ENCODE results near the gene PAX8. TPM values are rescaled to one million over a fixed set of nuclear protein-coding genes. Genes with fewer than 3 reads are reported as not detected.
A peak's percentile ranks its signal among the peaks of the same experiment; 100 is the strongest.

PAX8 gene
- total RNA-seq, 1 donor from 2014 or later = 2.9 TPM

GRCh38 chr2:113195923-113196501, 82.7 kb downstream of the PAX8 start:
- no peaks in the 10 kb centered on the region for H3K79me2 ChIP-seq (ENCODE audit: low read depth)
- H3K27ac ChIP-seq = no peak overlapping the region
- H3K36me3 ChIP-seq = no peaks in the 10 kb centered on the region
- H3K4me1 ChIP-seq = no peaks in the 10 kb centered on the region
- H3K9me3 ChIP-seq (ENCODE audit: low read depth) = no peaks in the 10 kb centered on the region
- H3K27me3 ChIP-seq = peaks cover 37% of the 10 kb centered on the region
- no peaks in the 10 kb centered on the region for H3K9me3 Mint-ChIP-seq
- no peak overlapping the region for H3K4me2 ChIP-seq
- peaks cover 12% of the 10 kb centered on the region for H3K27me3 Mint-ChIP-seq (ENCODE audit: insufficient read depth, low read depth)
- no peak overlapping the region for H3K4me3 Mint-ChIP-seq
- no peak for DNase-seq (ENCODE audit: low spot score)
- H3K9ac ChIP-seq = no peak overlapping the region
- H3K27ac Mint-ChIP-seq = no peak overlapping the region
- H3K4me1 Mint-ChIP-seq = peaks cover 7% of the 10 kb centered on the region
- no peak overlapping the region for H2AFZ ChIP-seq (replicated peaks)
- no peak overlapping the region for H3K4me3 ChIP-seq
- H3F3A ChIP-seq (ENCODE audit: low read depth) = no peaks in the 10 kb centered on the region
- TF ChIP-seq EZH2 (IDR thresholded peaks at IDR 0.05) (no peak), CTCF (IDR thresholded peaks at IDR 0.05) (no peak)
- H4K20me1 ChIP-seq (ENCODE audit: low read depth) = no peaks in the 10 kb centered on the region
- H3K36me3 Mint-ChIP-seq = no peaks in the 10 kb centered on the region

DNA sequence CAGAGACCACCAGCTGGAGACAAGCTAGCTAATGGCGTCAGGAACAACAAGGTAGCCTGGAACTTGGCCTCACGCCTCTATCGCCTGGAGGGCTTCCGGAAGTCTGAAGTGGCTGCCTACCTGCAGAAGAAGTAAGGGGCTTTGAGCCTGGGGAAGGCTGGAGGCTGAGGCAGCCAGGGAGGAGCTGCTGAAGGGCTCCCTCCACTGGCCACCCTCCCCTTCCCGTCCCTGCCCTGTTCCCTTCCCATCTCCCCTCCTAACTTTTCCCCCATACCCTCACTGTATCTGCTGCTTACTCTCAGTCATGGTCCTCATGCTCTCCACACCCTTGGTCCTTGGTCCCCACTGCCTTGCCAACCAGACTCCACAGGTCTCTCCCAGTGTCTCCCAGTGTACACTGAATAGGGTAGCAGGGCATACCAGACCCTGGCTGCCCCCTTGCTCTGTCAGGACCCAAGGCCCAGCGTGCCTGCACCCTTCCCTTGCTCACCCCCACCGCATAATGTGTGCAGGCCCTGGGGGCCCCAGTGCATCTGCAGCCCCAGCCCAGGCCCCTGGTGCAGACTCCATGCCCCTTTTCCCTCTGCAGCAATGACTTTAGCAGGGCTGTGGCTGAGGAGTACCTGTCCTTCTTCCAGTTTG, 86.1 kb downstream of the PAX8 start:
- Histone ChIP-seq H3K9me3 (ENCODE audit: low read depth) (no peaks in the 10 kb centered on the region), H3F3A (ENCODE audit: low read depth) (no peaks in the 10 kb centered on the region), H3K9ac (no peak overlapping the region), H3K4me2 (no peak overlapping the region), H2AFZ (replicated peaks) (no peak overlapping the region), H3K79me2 (ENCODE audit: low read depth) (no peaks in the 10 kb centered on the region), H3K27ac (no peak overlapping the region), H3K4me1 (no peaks in the 10 kb centered on the region), H4K20me1 (ENCODE audit: low read depth) (no peaks in the 10 kb centered on the region), H3K36me3 (no peaks in the 10 kb centered on the region), H3K4me3 (no peak overlapping the region), H3K27me3 (peaks cover 22% of the 10 kb centered on the region)
- Mint-ChIP-seq H3K4me3 (no peak overlapping the region), H3K27me3 (ENCODE audit: insufficient read depth, low read depth) (peaks cover 7% of the 10 kb centered on the region), H3K36me3 (no peaks in the 10 kb centered on the region), H3K9me3 (no peaks in the 10 kb centered on the region), H3K27ac (no peak overlapping the region), H3K4me1 (peaks cover 7% of the 10 kb centered on the region)
- peak; percentile 37 for DNase-seq (ENCODE audit: low spot score)
- TF ChIP-seq EZH2phosphoT487 (IDR thresholded peaks at IDR 0.05) (no peak), CTCF (IDR thresholded peaks at IDR 0.05) (peak; percentile 41)

DNA sequence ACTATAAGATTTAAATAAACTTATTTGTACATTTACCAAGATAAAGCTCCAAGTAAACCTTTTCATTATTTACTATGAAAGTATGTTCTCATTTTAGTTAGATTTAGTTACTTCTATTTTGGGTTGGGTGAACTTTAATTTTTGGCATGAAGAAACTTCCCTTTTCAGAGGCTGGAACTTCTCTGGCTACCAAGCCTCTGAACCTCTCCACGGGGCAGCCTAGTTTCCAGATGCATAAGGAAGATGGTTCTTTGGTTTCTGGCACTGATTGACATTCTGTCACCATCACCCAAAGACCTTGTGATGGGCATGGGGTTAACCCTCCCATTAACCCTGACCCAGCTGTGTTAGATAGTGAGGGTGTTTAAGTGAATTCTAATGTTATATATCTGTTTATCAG, 87.8 kb downstream of the PAX8 start:
- H2AFZ ChIP-seq (replicated peaks) = no peak overlapping the region

More for the DNA sequence above, 87.8 kb downstream of the PAX8 start:
- TF ChIP-seq EZH2 (IDR thresholded peaks at IDR 0.05) (no peak), EZH2phosphoT487 (IDR thresholded peaks at IDR 0.05) (no peak), CTCF (IDR thresholded peaks at IDR 0.05) (no peak)
- H4K20me1 ChIP-seq (ENCODE audit: low read depth) = no peaks in the 10 kb centered on the region
- no peak overlapping the region for H3K4me3 Mint-ChIP-seq
- no peak for DNase-seq (ENCODE audit: low spot score)
- no peak overlapping the region for H3K27ac Mint-ChIP-seq
- no peak overlapping the region for H3K9ac ChIP-seq
- peaks cover 5% of the 10 kb centered on the region for H3K27me3 ChIP-seq
- H3K4me2 ChIP-seq = no peak overlapping the region
- no peak overlapping the region for H3K27ac ChIP-seq
- no peaks in the 10 kb centered on the region for H3K36me3 Mint-ChIP-seq
- H3K27me3 Mint-ChIP-seq (ENCODE audit: insufficient read depth, low read depth) = peaks cover 7% of the 10 kb centered on the region
- H3K36me3 ChIP-seq = no peaks in the 10 kb centered on the region
- H3K4me1 ChIP-seq = no peaks in the 10 kb centered on the region
- H3K4me1 Mint-ChIP-seq = peaks cover 11% of the 10 kb centered on the region
- no peaks in the 10 kb centered on the region for H3K9me3 ChIP-seq (ENCODE audit: low read depth)
- H3K79me2 ChIP-seq (ENCODE audit: low read depth) = no peaks in the 10 kb centered on the region
- no peaks in the 10 kb centered on the region for H3F3A ChIP-seq (ENCODE audit: low read depth)
- H3K4me3 ChIP-seq = no peak overlapping the region
- H3K9me3 Mint-ChIP-seq = no peaks in the 10 kb centered on the region
